ENCODE measurements around the gene MAIP1.

The MAIP1 gene

GRCh38 chr2:199929262-199929661 lies 26.1 kb upstream of the MAIP1 start:
- TF ChIP-seq CTCF (IDR thresholded peaks at IDR 0.05; ENCODE audit: extremely low read depth, missing control alignments): no peak
- DNase-seq (ENCODE audit: low spot score): no peak

GRCh38 chr2:199932312-199932855 lies 23.0 kb upstream of the MAIP1 start:
- no peak for TF ChIP-seq CTCF (IDR thresholded peaks at IDR 0.05; ENCODE audit: extremely low read depth, missing control alignments)
- no peak for DNase-seq (ENCODE audit: low spot score)

GRCh38 chr2:199933466-199933865 lies 21.9 kb upstream of the MAIP1 start:
- no peak for TF ChIP-seq CTCF (IDR thresholded peaks at IDR 0.05; ENCODE audit: extremely low read depth, missing control alignments)
- DNase-seq (ENCODE audit: low spot score): no peak

GRCh38 chr2:199936554-199936953 lies 18.8 kb upstream of the MAIP1 start:
- no peak for DNase-seq (ENCODE audit: low spot score)
- TF ChIP-seq CTCF (IDR thresholded peaks at IDR 0.05; ENCODE audit: extremely low read depth, missing control alignments): no peak

- TF ChIP-seq CTCF (IDR thresholded peaks at IDR 0.05; ENCODE audit: extremely low read depth, missing control alignments): no peak
- DNase-seq (ENCODE audit: low spot score): no peak
These were observed 15.0 kb upstream of the MAIP1 start for GRCh38 chr2:199940373-199940772.

GRCh38 chr2:199943373-199943772 lies 12.0 kb upstream of the MAIP1 start:
- TF ChIP-seq CTCF (IDR thresholded peaks at IDR 0.05; ENCODE audit: extremely low read depth, missing control alignments): no peak
- no peak for DNase-seq (ENCODE audit: low spot score)

GRCh38 chr2:199946196-199946595 lies 9.2 kb upstream of the MAIP1 start:
- no peak for DNase-seq (ENCODE audit: low spot score)
- TF ChIP-seq CTCF (IDR thresholded peaks at IDR 0.05; ENCODE audit: extremely low read depth, missing control alignments): no peak

Measured in GM20000 (cell line).